ENCODE data around the gene GUCY1A2. TPM values are rescaled to one million over a fixed set of nuclear protein-coding genes. Genes with fewer than 3 reads are reported as not detected.

GUCY1A2 gene
- polyA plus RNA-seq, 1 donor (not counting 4 experiments of a cell fraction or from before 2014, with no cell fraction given) = not detected

DNA sequence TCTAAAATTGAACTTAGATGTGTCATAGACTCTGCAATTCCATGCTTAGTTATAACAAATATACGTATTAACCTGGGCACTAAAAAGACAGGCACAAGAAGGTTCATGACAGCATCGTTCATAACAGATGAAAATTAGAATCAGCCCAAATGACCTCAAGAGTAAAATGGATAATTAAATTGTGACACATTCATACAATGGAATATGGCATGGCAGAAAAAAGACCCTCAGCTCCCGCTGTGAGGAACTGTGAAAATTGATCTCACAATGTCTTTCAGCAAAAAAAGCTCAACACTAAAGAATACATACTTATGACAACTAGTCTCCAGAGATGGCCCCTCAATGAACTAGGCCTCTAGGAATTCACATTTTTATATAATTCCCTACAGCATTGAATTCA, 386.0 kb downstream of the GUCY1A2 start:
- no peak overlapping the region for H3K27ac ChIP-seq (ENCODE audit: control insufficient read depth, insufficient read depth, low read length)
- no peaks in the 10 kb centered on the region for H3K27me3 ChIP-seq (ENCODE audit: control insufficient read depth, extremely low read depth, insufficient read depth, low read length)
- no peaks in the 10 kb centered on the region for H3K36me3 ChIP-seq (ENCODE audit: control insufficient read depth in 2 of 2, extremely low read depth in 1 of 2, insufficient read depth in 2 of 2, low read length in 2 of 2)
- no peak overlapping the region for H3K4me2 ChIP-seq (ENCODE audit: control insufficient read depth, extremely low read depth, insufficient read depth, low read depth, low read length)
- no peaks in the 10 kb centered on the region for H3K9me1 ChIP-seq (ENCODE audit: control insufficient read depth, extremely low read depth, insufficient read depth, low read length)
- DNase-seq (ENCODE audit: low read depth, low spot score) = no peak
- no peaks in the 10 kb centered on the region for H3K79me2 ChIP-seq (ENCODE audit: control insufficient read depth, insufficient read depth, low read length)
- TF ChIP-seq, protein P1, sequence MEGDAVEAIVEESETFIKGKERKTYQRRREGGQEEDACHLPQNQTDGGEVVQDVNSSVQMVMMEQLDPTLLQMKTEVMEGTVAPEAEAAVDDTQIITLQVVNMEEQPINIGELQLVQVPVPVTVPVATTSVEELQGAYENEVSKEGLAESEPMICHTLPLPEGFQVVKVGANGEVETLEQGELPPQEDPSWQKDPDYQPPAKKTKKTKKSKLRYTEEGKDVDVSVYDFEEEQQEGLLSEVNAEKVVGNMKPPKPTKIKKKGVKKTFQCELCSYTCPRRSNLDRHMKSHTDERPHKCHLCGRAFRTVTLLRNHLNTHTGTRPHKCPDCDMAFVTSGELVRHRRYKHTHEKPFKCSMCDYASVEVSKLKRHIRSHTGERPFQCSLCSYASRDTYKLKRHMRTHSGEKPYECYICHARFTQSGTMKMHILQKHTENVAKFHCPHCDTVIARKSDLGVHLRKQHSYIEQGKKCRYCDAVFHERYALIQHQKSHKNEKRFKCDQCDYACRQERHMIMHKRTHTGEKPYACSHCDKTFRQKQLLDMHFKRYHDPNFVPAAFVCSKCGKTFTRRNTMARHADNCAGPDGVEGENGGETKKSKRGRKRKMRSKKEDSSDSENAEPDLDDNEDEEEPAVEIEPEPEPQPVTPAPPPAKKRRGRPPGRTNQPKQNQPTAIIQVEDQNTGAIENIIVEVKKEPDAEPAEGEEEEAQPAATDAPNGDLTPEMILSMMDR (optimal IDR thresholded peaks at IDR 0.05 in 1 of 3, IDR thresholded peaks at IDR 0.05 in 1 of 3, conservative IDR thresholded peaks at IDR 0.05 in 1 of 3; ENCODE audit: extremely low read depth in 1 of 3, insufficient read depth in 2 of 3, low read length in 3 of 3) = no peak
- TF ChIP-seq EZH2 (IDR thresholded peaks at IDR 0.05; ENCODE audit: low read length) = no peak
- H4K20me1 ChIP-seq (ENCODE audit: control insufficient read depth, extremely low read depth, insufficient read depth, low read length) = no peaks in the 10 kb centered on the region
- H3K4me3 ChIP-seq (ENCODE audit: control insufficient read depth in 2 of 3, extremely low read depth in 1 of 3, insufficient read depth in 2 of 3, low read depth in 1 of 3, low read length in 3 of 3) = no peak overlapping the region
- H2AFZ ChIP-seq (ENCODE audit: control insufficient read depth, low read length) = no peak overlapping the region
- no peak for FAIRE-seq
- no peak overlapping the region for H3K9ac ChIP-seq (ENCODE audit: control insufficient read depth, extremely low read depth, insufficient read depth, low read length)
- dilution Hi-C loops (cut with MboI; ENCODE audit: extremely low pct_ligation_motif_present, low sequenced_read_pairs) = no loop called here
- H3K4me1 ChIP-seq (ENCODE audit: control insufficient read depth, extremely low read depth, insufficient read depth, low read length) = no peaks in the 10 kb centered on the region
- H3K9me3 ChIP-seq (ENCODE audit: control insufficient read depth, low read depth, low read length) = no peaks in the 10 kb centered on the region

DNA sequence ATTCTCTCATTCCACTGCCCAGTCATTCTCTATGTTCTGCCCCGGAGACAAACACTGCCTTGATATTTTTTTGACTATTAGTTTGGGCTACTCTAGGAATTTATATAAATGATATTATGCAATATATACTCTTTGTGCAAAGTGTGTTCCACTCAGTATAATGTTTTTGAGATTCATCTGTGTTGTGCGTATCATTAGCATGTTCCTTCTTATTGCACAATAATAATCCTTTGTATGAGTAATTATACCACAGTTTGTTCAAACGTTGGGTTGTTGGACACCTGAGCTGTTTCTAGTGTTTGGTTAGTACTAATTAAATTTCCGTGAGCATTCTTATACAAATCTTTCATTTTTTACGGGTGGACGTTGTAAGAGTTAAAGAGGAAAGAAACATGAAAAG, 390.6 kb downstream of the GUCY1A2 start:
- H3K27ac ChIP-seq (ENCODE audit: control insufficient read depth, insufficient read depth, low read length) = no peak overlapping the region
- H4K20me1 ChIP-seq (ENCODE audit: control insufficient read depth, extremely low read depth, insufficient read depth, low read length) = no peaks in the 10 kb centered on the region
- FAIRE-seq (no peak), DNase-seq (ENCODE audit: low read depth, low spot score) (no peak)
- no peaks in the 10 kb centered on the region for H3K9me1 ChIP-seq (ENCODE audit: control insufficient read depth, extremely low read depth, insufficient read depth, low read length)
- no peak overlapping the region for H3K4me3 ChIP-seq (ENCODE audit: control insufficient read depth in 2 of 3, extremely low read depth in 1 of 3, insufficient read depth in 2 of 3, low read depth in 1 of 3, low read length in 3 of 3)
- TF ChIP-seq, protein P1 (optimal IDR thresholded peaks at IDR 0.05 in 1 of 3, IDR thresholded peaks at IDR 0.05 in 1 of 3, conservative IDR thresholded peaks at IDR 0.05 in 1 of 3; ENCODE audit: extremely low read depth in 1 of 3, insufficient read depth in 2 of 3, low read length in 3 of 3) = no peak
- no peak for TF ChIP-seq EZH2 (IDR thresholded peaks at IDR 0.05; ENCODE audit: low read length)
- H3K9me3 ChIP-seq (ENCODE audit: control insufficient read depth, low read depth, low read length) = no peaks in the 10 kb centered on the region
- no peak overlapping the region for H3K9ac ChIP-seq (ENCODE audit: control insufficient read depth, extremely low read depth, insufficient read depth, low read length)
- H3K79me2 ChIP-seq (ENCODE audit: control insufficient read depth, insufficient read depth, low read length) = no peaks in the 10 kb centered on the region
- no peak overlapping the region for H2AFZ ChIP-seq (ENCODE audit: control insufficient read depth, low read length)
- dilution Hi-C loops (cut with MboI; ENCODE audit: extremely low pct_ligation_motif_present, low sequenced_read_pairs) = no loop called here
- no peaks in the 10 kb centered on the region for H3K27me3 ChIP-seq (ENCODE audit: control insufficient read depth, extremely low read depth, insufficient read depth, low read length)
- H3K36me3 ChIP-seq (ENCODE audit: control insufficient read depth in 2 of 2, extremely low read depth in 1 of 2, insufficient read depth in 2 of 2, low read length in 2 of 2) = no peaks in the 10 kb centered on the region
- no peaks in the 10 kb centered on the region for H3K4me1 ChIP-seq (ENCODE audit: control insufficient read depth, extremely low read depth, insufficient read depth, low read length)
- no peak overlapping the region for H3K4me2 ChIP-seq (ENCODE audit: control insufficient read depth, extremely low read depth, insufficient read depth, low read depth, low read length)

All from keratinocyte (primary cell).